IPS-NIHi11 (cell line): ENCODE data around the gene TBC1D3B.
"Not testable (repeated sequence)": the region's sequence is repeated elsewhere in the genome, so short reads cannot be mapped to it uniquely, and the experiment has no call there.

Experiments used
- DNase-seq: peaks from one replicate; pipeline ENCODE4 v3.0.0; 2012; ENCODE audit warnings: mixed read lengths, low spot score

TBC1D3B gene

DNA sequence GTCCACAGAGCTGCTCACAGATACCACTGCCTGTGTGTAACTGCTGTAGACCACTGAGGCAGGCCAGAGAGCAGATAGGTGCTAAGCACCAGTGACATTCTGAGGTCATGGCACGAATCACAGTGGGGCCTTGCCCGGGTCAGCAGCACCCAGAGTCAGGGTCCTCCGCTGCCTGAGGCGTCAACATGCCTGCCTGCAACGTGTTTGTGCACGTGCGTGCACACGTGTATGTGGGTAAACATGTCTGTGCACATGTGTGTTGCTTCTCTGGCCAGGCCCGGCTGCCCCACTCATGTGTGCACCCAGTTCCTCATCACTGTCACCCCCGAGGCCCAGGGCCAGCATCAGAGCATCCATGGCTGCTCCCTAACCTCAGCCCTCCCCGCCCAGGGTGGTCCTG, at the start of gene TBC1D3B:
TSS of gene TBC1D3B (minus strand) at position 101 of the 400 bp plus-strand sequence. CDS start 1,586 bp downstream, outside the sequence.
- not testable (repeated sequence) for DNase-seq

DNA sequence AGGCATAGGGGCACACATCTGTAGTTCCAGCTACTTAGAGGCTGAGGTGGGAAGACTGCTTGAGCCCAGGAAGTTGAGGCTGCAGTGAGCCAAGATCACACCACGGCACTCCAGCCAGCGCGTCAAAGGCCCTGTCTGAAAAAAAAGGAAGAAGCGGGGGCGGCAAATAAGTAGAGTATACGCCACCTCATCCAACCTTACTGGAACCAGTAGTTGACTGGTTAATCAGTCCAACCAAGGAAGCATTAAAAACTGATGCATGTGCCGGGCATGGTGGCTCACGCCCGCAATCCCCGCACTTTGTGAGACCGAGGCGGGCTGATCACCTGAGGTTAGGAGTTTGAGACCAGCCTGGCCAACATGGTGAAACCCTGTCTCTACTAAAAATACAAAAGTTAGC, 46.5 kb upstream of the TBC1D3B start:
- not testable (repeated sequence) for DNase-seq

DNA sequence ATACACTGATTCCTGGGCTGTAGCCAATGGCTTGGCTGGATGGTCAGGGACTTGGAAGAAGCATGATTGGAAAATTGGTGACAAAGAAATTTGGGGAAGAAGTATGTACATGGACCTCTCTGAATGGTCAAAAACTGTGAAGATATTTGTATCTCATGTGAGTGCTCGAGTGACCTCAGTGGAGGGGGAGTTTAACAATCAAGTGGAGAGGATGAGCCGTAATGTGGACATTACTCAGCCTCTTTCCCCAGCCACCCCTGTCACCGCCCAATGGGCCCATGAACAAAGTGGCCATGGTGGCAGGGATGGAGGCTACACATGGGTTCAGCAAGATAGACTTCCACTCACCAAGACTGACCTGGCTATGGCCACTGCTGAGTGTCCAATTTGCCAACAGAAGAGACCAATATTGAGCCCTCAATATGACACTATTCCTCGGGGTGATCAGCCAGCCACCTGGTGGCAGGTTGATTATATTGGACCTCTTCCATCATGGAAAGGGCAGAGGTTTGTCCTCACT, 45.2 kb upstream of the TBC1D3B start:
- not testable (repeated sequence) for DNase-seq

DNA sequence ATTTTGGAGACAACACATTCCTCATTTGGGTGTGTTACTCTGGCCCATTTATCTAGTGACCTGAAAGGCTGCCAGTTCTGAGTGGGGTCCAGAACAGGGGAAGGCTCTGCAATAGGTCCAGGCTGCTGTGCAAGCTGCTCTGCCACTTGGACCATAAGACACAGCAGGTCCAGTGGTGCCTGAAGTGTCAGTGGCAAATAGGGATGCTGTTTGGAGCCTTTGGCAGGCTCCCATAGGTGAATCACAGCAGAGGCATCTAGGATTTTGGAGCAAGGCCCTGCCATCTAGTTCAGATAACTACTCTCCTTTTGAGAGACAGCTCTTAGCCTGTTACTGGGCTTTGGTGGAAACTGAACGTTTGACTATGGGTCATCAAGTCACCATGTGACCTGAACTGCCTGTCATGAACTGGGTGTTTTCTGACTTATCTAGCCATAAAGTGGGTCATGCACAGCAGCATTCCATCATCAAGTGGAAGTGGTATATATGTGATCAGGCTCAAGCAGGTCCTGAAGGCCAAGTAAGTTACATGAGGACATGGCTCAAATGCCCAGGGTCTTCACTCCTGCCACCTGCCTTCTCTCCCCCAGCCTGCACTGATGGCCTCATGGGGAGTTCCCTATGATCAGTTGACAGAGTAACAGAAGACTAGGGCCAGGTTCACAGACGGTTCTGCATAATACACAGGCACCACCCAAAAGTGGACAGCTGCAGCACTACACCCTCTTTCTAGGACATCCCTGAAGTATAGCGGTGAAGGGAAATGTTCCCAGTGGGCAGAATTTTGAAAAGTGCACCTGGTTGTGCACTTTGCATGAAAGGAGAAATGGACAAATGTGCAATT, 44.5 kb upstream of the TBC1D3B start:
- DNase-seq = not testable (repeated sequence)

DNA sequence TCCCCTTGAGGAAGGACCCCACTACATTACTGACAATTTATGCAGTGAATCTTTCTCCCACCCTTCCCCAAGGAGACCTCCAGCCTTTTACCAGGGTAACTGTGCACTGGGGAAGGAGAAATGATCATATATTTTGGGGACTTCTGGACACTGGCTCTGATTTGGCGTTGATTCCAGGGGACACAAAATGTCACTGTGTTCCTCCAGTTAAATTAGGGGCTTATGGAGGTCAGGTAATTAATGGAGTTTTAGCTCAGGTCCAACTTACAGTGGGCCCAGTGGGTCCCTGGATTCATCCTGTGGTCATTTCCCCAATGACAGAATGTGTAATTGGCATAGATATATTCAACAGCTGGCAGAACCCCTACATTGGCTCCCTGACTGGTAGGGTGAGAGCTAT, 43.1 kb upstream of the TBC1D3B start:
- not testable (repeated sequence) for DNase-seq

DNA sequence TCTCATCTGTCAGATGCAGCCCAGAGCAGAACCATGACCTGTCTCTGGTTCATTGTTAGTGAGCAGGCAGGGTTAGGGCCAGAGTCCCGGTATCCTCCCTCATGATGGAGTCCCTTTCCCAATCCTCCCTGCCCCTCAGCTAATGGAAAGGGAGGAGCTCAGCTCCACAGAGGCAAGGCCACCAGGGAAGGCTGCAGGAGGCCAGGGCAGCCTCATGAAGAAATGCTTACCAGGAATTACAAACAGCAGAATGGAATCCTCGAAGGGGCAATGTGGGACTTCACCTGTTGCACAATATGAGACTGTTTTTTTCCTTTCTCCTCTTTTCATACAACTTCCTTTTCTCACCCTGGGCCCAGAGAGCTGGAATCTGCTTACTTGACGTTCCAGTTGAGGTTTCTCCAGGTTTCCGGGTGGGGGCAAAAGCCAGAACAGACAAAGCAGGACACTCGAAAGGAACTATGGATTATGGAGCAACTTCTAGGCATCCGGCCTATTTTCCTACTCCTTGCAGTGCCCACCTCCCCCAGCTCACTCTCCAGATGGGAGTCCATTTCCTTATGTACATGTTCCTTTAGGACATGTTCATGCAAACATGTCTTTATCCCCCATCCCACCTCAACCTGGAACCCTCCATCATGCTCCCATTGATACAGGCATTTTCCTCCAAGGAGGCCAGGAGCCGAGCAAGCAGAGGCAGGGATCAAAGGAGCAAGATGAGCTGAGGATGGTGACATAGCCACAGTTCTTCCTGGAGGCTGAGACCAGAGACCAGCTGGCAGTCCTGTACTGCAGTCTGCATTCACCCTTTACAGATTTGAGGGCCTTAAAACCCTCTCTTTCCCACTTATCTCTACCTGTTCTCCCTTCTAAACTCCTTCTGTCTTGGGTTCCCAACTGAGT, 39.2 kb upstream of the TBC1D3B start:
- DNase-seq = not testable (repeated sequence)

DNA sequence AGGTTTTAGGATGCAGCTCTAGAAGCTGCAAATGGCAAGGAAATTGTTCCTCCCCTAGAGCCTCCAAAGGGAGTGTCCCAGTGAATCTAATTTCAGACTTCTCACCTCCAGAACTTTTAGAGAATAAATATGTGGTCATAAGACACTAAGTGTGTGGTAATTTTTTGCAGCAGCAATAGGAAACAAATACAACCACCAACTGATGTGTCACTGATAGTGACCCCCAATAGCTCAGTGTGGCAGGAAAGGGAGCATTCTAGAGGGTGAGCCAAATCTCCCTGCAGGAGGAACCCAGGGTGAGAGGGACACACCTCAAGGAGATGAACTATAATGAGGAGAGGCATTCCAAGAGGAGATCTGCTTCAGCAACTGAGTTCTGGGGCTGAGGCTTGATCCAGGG, 38.5 kb upstream of the TBC1D3B start:
- DNase-seq = no peak

DNA sequence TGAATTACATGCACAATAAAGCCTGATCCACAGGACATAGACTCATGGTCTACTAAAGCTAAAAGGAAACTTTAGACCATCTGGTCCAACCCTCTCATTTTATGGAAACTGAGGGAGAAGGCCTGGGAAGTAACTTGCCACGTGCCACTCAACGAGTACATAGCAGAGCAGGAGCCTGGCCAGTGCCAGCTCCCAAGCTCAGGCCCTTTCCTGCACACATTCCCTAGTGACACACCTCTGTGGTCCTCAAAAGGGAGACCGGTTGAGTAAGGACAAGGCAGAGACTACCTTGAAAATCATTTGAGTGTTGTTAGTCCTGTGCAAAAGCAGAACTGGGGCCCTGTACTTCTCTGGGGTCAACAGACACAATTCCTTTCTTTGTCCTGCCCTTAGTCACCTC, 37.3 kb upstream of the TBC1D3B start:
- no peak for DNase-seq

DNA sequence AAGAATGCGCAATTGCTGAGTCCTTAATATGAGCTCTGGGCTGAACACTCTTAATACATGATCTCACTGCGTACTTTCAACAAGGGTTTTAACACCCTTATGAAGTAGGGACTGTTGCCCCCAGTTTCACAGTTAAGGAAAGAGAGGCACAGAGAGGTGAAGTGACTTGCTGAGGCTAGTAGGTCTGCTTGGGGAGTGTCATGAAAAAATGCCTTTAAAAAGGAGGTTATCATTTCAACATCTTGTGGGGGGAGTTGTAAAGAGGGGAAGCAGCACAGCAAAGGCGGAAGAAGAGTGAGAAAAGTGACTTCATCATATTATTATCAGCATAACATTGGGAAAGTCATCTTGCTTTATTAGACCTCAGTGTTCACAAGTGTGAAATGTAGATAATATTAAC, 36.5 kb upstream of the TBC1D3B start:
- DNase-seq = no peak

DNA sequence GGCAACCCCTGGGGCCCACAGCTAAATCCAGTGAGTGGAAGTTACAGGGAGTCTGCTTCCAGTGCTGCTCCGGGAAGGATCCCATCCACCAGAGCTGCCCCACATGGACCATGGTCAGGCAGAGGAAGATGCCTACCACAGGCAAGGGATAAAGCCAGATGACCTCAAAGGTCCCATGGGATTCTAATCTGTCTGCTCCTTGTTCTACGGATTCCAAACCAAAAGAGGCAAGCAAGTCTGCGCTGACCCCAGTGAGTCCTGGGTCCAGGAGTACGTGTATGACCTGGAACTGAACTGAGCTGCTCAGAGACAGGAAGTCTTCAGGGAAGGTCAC, 35.8 kb upstream of the TBC1D3B start:
- DNase-seq = no peak

DNA sequence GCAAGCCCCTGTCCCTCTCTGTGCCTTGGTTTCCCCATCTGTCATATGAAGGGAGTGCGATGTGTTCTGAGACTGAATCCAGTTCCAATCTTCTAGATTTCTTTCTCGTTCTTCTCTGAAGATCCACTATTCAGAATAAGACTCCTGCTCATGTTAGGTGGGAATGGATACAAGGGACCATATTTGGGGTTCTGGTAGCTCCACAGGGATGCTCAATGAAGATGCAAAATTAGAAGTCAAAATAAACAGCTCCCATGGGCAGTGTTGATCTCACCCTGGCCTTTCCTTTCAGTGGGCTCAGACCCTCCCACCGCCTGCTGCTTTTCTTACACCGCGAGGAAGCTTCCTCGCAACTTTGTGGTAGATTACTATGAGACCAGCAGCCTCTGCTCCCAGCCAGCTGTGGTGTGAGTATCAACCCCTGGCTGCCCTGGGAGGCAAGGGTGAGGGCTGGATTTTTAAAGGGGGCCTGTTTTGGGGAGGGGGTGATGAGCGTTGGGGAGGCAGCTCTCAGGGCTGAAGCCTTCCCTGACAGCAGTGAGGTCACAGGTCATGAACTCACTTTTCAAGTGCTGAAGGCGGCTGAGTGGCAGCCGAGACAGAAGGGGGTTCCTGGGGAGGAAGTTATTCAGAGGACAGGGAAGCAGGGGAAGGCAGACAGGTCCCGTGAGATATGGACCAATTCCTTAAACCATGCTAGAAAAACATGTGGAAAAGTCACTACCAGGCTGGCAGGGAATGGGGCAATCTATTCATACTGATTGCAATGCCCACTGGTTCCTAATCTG, 35.2 kb upstream of the TBC1D3B start:
- not testable (repeated sequence) for DNase-seq

DNA sequence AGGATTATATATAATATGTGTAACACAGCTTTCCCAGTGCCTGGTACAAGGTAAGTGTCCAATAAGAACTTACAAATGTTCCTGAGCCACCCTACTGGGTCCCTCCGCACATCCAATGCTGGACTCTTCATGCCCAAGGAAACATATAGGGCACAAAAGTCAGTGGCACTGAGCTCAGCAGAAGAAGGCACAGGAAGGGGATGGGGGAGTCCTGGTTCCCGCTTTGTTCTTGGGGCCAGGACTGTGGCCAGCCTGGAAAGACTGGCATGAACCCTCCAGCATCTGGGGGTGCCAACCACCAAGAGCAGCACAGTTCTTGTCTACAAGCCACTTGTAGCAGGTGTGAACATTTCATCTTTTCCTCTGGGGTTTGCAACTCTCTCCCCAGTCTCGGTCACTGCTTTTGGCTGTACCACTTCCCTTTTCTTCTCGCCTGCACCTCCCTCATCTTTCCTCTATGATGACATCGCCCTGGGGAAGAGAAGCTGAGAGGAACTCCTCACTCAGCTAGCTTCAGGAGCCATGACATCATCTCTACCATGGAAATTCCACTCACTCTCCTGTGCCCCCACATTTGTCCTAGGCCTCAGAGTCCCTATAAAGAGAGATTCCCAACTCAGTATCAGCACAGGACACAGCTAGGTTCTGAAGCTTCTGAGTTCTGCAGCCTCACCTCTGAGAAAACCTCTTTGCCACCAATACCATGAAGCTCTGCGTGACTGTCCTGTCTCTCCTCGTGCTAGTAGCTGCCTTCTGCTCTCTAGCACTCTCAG, 34.2 kb upstream of the TBC1D3B start, which contains the start of gene CCL4L2:
TSS of gene CCL4L2 (plus strand) at position 625 of the 773 bp plus-strand sequence.
- DNase-seq = not testable (repeated sequence)

DNA sequence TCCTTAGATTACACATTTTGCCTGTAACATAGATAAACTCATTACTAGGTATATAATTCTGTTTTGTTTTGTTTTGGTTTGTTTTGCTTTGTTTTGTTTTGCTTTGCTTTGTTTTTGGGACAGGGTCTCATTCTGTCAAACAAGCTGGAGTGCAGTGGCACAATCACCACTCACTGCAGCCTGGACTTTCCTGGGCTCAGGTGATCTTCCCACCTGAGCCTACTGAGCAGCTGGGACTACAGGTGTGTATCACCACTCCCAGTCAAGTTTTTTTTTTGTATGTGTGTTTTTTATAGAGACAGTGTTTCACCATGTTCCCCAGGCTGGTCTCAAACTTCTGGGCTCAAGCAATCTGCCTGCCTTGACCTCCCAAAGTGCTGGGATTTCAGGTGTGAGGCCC, 33.1 kb upstream of the TBC1D3B start:
- no peak for DNase-seq

DNA sequence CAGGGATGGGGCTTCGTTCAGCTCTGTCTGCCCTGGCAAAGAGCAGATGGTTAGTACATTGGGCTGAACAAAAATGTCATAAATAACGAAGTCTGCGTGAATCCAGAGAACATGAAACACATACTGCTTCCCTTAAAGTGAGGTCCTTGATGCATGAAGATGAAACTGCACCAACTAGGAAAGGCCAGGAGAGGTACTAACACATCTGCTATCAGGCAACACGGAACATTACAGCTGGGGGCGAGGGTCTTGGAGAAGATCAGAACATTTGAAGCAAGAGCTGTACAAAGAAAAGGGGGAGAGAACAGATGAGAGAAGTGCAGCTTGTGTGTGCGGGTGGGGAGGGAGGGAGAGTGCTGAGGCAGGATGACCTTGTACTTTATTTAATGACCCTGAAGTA, 30.9 kb upstream of the TBC1D3B start:
- DNase-seq = not testable (repeated sequence)

DNA sequence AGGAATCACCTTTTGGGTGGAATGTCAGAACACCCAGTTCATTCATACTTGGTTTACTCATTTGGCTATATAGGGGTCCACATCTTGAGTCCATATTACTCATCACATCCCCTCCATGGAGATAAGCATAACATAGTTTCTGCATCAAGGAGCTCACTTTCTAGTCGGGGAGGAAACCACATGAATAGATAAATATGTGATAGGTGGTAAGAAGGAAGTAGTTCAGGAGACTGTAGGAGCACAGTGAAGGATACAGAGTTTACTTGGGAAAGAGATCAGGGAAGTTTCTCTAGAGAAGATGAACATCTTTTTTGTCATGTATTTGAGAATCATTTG, 30.0 kb upstream of the TBC1D3B start:
- not testable (repeated sequence) for DNase-seq

DNA sequence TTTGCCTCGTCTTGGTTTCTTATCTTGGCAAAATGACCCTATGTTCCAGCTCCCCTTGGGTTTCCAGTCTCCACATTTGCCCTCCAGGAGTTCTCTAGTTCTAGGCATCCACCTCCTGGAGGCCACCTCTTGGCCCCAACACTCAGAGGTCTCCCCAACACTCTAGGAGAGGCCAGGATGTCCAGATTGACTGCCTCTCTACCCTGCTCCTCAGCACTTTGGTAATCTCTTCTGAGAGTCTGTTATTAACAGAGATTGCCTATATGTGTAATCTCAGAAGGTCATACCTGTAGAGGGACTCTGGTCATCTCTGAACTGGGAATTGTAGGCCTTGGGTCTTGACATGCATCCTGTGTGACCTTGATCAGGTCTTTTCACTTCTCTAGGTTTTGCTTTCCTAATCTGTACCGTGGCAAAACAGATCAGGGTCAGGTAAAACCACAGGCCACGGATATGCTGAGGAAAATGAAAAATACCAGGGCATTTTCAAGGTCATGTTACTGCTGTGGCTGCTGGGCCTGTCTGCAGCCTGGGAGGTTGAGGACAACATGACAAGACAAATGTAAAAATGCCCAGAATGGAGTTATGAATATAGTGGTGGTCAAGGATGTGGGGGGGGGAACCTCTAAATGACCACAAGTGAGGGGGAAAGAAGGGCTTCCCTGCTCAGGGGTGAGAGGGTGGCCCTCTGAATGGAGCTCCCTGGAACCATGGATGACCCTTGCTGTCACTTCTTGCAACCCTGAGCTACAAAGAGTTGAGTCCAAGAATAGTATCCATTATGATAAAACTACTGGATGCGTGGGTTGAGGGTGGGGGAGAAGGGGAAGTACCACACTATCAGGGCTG, 29.4 kb upstream of the TBC1D3B start:
- no peak for DNase-seq

DNA sequence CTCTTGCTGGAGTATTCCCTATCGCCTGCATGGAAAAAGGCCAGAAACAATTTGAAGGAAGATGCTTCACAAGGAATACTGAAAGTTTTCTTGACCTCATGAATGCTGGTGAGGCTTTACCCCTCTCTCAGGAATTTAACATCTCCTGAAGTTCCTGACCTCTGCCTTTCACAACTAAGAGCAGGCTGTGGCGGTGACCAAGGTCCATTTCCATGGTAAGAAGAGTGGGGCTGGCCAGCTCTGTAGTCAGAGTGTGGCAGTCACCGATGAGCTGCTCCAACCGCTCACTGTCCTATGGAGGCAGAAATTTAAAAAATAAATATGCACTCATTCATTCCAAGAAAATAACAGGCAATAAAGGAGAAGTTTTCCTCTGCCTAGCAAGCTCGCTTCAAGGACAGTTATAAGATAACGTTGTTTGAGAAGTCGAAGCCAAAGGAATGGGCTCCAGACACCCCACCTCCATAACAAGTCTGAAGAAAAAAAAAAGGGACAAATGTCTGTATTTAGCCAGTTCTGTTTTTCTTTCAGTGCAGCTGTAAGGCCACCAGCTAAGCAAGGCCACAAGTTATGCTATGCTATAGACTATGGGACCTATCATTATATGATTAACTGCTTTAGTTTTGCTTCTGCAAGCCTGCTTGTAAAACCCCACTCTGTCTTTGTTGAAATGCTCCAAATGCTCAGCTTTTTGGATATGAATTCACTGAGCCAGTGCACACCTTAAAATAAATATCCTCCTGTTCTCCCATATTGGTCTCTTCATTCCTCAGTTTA, 28.5 kb upstream of the TBC1D3B start:
- DNase-seq = no peak

DNA sequence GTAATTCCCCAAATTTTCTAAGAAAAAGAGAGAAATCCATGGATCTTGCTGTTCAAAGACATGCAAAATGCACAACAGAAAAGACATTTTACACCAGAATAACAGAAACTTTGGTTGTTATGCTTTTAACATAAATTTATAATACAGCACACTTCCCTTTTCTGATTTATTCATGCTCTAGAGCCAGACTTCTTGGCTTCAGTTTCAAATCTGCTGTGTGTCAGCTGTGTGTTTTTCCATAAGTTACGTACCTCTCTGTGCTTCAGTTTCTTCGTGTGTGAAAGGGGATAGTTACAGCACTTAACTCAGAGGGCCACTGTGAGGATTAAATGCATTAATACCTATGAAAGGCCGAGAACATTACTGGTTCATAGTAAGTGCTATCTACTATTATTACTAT, 26.9 kb upstream of the TBC1D3B start:
- no peak for DNase-seq

DNA sequence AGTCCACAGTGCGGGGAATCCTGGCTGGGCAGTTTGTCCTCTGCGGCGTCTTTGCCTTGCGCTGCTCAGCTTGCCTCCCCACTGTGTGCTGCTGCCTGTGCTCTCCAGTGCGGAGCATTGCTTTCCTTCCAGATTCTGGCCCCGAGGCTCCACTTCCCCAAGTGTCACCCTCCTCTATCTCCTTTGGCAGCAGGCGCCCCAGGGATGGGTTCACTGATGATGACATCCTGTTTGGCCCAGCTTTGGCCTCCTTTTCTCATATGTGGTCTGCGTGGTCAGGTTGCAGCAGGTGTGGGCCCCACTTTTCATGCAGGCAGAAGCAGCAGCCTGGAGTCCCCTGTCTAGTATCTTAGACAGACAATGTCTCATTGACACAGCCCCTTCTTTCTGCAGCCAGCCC, 25.1 kb upstream of the TBC1D3B start:
- not testable (repeated sequence) for DNase-seq
